ENCODE data around the gene PLK2.
A peak's percentile ranks its signal among the peaks of the same experiment; 100 is the strongest.

The PLK2 gene

DNA sequence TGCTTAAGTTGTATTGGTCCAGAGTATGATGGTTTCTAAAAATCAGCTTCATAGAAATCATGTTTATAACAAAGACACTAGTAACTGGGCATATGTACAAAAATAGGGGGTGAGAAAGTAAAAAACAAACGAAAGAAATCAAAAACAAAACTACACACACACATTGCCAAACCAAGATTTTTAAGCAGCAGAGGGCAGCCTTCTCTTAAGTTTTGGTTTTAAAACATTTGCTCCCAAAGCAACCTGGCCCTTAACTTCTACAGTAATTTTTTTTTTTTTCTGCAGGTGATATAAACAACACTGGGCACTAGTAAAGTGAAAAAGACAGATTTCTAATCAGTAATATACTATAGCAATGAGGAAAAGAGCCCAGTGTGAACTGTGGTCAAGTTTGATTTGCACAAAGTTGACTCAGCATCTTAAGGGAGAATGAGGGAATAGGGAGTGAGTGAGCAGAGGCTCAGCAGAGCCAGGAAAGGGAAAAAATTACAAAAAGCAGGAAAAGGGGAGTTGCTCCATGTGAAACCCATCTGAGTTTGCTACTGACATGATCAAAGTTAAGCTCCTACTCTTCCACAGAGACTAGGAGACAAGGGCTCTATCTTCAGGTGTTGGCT lies 18.0 kb upstream of the PLK2 start:
- TF ChIP-seq, protein P1, sequence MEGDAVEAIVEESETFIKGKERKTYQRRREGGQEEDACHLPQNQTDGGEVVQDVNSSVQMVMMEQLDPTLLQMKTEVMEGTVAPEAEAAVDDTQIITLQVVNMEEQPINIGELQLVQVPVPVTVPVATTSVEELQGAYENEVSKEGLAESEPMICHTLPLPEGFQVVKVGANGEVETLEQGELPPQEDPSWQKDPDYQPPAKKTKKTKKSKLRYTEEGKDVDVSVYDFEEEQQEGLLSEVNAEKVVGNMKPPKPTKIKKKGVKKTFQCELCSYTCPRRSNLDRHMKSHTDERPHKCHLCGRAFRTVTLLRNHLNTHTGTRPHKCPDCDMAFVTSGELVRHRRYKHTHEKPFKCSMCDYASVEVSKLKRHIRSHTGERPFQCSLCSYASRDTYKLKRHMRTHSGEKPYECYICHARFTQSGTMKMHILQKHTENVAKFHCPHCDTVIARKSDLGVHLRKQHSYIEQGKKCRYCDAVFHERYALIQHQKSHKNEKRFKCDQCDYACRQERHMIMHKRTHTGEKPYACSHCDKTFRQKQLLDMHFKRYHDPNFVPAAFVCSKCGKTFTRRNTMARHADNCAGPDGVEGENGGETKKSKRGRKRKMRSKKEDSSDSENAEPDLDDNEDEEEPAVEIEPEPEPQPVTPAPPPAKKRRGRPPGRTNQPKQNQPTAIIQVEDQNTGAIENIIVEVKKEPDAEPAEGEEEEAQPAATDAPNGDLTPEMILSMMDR (IDR thresholded peaks at IDR 0.05; ENCODE audit: unreplicated experiment in 3 of 3) = peak; percentile 29 to 45 (median 37)
- H3K36me3 Mint-ChIP-seq (ENCODE audit: low read depth) = peaks cover 5% of the 10 kb centered on the region
- peak overlapping the region in 1 of 3 experiments; percentile 38 for H3K27ac Mint-ChIP-seq
- H3K4me1 Mint-ChIP-seq = no peaks in the 10 kb centered on the region
- H3K9me3 Mint-ChIP-seq = peaks cover 12% of the 10 kb centered on the region
- H3K4me3 Mint-ChIP-seq = no peak overlapping the region
- no peaks in the 10 kb centered on the region for H3K27me3 Mint-ChIP-seq (ENCODE audit: low read depth)

DNA sequence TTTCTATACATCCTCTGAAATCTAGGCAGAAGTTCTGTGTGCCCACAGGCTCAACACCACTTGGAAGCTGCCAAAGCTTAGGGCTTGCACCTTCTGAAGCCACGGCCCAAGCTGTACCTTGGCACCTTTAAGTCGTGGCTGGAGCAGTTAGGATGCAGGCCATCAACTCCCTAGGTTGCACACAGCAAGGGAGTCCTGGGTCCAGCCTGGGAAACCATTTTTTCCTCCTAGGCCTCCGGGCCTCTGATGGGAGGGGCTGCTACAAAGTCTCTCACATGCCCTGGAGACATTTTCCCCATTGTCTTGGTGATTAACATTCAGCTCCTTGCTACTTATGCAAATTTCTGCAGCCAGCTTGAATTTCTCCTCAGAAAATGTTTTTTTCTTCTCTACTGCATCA lies 15.5 kb upstream of the PLK2 start:
- Mint-ChIP-seq H3K27ac (no peak overlapping the region), H3K27me3 (ENCODE audit: low read depth) (no peaks in the 10 kb centered on the region)

DNA sequence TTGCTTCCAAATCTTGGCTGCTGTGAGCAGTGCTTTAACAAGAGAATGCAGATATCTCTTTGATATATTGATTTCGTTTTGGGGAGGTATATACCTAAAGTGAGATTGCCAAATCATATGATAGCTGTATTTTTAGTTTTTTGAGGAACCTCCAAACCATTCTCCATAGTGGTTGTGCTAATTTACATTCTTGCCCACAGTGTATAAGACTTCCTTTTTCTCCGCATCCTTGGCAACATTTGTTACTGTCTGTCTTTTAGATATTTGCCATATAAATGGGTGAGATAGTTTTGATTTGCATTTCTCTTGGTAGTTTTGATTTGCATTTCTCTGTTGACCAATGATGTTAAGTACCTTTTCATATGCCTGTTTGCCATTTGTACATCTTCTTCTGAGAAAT lies 10.0 kb upstream of the PLK2 start:
- TF ChIP-seq, protein P1 (IDR thresholded peaks at IDR 0.05; ENCODE audit: unreplicated experiment in 3 of 3) = no peak
- Mint-ChIP-seq H3K4me3 (no peak overlapping the region), H3K9me3 (peaks cover 6% of the 10 kb centered on the region), H3K4me1 (no peaks in the 10 kb centered on the region), H3K36me3 (ENCODE audit: low read depth) (no peaks in the 10 kb centered on the region), H3K27me3 (ENCODE audit: low read depth) (no peaks in the 10 kb centered on the region), H3K27ac (no peak overlapping the region)

More for the DNA sequence above, 15.5 kb upstream of the PLK2 start:
- Mint-ChIP-seq H3K4me3 (no peak overlapping the region), H3K4me1 (no peaks in the 10 kb centered on the region), H3K36me3 (ENCODE audit: low read depth) (peaks cover 5% of the 10 kb centered on the region), H3K9me3 (peaks cover 12% of the 10 kb centered on the region)
- TF ChIP-seq, protein P1 (IDR thresholded peaks at IDR 0.05; ENCODE audit: unreplicated experiment in 3 of 3) = no peak

DNA sequence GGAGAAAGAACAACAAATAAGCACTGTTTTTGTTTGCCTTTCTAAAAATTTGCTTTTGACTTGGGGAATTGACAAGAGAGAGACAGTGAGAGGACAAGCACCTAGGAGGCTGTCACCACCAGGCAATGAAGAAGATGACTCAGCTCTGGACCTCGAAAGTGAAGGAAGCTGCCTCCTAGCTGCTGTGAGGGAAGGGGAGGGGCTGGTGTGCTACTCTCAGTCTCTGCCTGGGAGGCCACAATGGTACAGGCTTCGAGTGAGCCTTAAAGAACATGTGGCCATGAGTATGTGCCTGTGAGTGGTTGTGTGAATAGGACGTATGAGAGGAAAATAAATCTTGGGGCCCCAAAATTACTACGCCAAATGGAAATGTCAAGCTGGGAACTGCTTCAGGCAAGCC lies 7.1 kb upstream of the PLK2 start:
- TF ChIP-seq, protein P1 (IDR thresholded peaks at IDR 0.05; ENCODE audit: unreplicated experiment in 3 of 3) = no peak
- Mint-ChIP-seq H3K4me3 (no peak overlapping the region), H3K9me3 (no peaks in the 10 kb centered on the region), H3K4me1 (peaks cover 2% of the 10 kb centered on the region), H3K27ac (no peak overlapping the region), H3K36me3 (ENCODE audit: low read depth) (no peaks in the 10 kb centered on the region), H3K27me3 (ENCODE audit: low read depth) (no peaks in the 10 kb centered on the region)

DNA sequence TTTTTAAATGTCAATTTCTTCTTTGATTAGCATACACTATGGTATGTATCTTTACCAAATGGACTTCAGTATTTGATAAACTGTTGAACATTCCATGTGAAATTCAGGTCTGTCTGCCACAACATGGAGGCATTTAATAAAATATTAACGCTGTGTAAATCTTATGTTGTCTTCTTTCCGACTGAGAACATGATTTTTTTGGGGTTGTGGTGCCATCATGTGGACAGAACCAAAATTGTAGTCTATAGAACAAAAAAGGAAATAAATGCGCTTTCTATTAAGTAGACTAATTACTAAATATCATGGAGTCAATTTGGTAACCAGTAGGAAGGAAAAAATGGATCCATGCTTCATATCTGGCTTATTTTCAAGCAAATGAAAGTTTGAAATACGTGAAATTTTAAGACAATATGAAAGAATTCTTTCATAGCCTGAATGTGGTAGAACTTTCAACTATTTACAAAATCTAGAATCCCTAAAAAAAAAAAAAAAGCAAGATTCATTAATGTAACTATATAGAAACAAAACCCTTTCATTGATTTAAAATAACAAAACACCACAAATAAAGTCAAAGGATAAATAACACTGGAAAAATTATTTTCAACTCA lies 2.8 kb upstream of the PLK2 start:
- H3K4me1 Mint-ChIP-seq = peaks cover 12% of the 10 kb centered on the region
- TF ChIP-seq, protein P1 (IDR thresholded peaks at IDR 0.05; ENCODE audit: unreplicated experiment in 3 of 3) = peak; percentile 58 to 70 (median 62)
- H3K27ac Mint-ChIP-seq = peak overlapping the region; percentile 16 to 44 (median 19)
- H3K9me3 Mint-ChIP-seq = no peaks in the 10 kb centered on the region
- no peaks in the 10 kb centered on the region for H3K27me3 Mint-ChIP-seq (ENCODE audit: low read depth)
- peaks cover 8% of the 10 kb centered on the region for H3K36me3 Mint-ChIP-seq (ENCODE audit: low read depth)
- H3K4me3 Mint-ChIP-seq = peak overlapping the region; percentile 1 to 16 (median 1)

DNA sequence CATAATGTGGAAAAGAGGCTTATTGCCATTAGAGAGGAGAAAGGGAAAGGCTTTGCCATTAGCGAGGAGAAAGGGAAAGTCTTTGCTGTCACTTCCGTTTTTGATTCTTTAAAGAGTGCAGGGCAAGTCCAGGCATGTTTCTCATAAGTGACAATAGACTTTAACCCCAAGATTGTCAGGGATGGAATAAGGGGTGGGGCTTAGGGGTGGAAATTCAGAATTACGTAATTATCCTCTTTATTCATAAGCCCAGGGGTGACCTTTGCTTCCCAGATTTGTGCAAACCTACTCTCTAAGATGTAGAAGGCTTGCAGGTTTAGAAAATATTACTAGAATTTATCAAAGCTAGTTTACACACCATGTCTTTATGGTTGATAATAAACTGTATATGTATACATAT lies 2.3 kb upstream of the PLK2 start:
- peaks cover 17% of the 10 kb centered on the region for H3K4me1 Mint-ChIP-seq
- peaks cover 14% of the 10 kb centered on the region for H3K36me3 Mint-ChIP-seq (ENCODE audit: low read depth)
- TF ChIP-seq, protein P1 (IDR thresholded peaks at IDR 0.05; ENCODE audit: unreplicated experiment in 3 of 3) = no peak
- no peaks in the 10 kb centered on the region for H3K9me3 Mint-ChIP-seq
- H3K4me3 Mint-ChIP-seq = peak overlapping the region in 1 of 3 experiments; percentile 1
- H3K27me3 Mint-ChIP-seq (ENCODE audit: low read depth) = no peaks in the 10 kb centered on the region
- H3K27ac Mint-ChIP-seq = peak overlapping the region in 2 of 3 experiments; percentile 16 to 19
